ENCODE results near the gene AADACL3.

Gene AADACL3

DNA sequence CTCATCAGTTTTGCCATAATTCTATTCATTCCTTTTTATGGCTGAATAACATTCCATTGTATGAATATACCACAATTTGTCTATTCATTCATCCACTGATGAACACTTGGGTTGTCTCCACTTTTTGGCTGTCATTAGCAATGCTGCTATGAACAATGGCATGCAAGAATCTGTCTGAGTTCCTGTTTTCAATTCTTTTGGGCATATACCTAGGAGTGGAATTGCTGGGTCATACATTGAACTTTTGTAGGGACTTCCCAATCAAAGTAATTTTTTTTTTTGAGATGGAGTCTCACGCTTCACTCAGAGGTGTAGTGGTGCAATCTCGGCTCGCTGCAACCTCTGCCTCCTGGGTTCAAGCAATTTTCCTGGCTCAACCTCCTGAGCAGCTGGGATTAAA, 37.1 kb upstream of the AADACL3 start:
- TF ChIP-seq, protein P1, sequence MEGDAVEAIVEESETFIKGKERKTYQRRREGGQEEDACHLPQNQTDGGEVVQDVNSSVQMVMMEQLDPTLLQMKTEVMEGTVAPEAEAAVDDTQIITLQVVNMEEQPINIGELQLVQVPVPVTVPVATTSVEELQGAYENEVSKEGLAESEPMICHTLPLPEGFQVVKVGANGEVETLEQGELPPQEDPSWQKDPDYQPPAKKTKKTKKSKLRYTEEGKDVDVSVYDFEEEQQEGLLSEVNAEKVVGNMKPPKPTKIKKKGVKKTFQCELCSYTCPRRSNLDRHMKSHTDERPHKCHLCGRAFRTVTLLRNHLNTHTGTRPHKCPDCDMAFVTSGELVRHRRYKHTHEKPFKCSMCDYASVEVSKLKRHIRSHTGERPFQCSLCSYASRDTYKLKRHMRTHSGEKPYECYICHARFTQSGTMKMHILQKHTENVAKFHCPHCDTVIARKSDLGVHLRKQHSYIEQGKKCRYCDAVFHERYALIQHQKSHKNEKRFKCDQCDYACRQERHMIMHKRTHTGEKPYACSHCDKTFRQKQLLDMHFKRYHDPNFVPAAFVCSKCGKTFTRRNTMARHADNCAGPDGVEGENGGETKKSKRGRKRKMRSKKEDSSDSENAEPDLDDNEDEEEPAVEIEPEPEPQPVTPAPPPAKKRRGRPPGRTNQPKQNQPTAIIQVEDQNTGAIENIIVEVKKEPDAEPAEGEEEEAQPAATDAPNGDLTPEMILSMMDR (IDR thresholded peaks at IDR 0.05; ENCODE audit: borderline replicate concordance, control extremely low read depth, extremely low read depth, insufficient read depth, missing control alignments) = no peak
- in situ Hi-C loops (cut with MboI; ENCODE audit: low sequenced_read_pairs, unreplicated experiment) = no loop called here
- no peak for DNase-seq (ENCODE audit: low spot score)

DNA sequence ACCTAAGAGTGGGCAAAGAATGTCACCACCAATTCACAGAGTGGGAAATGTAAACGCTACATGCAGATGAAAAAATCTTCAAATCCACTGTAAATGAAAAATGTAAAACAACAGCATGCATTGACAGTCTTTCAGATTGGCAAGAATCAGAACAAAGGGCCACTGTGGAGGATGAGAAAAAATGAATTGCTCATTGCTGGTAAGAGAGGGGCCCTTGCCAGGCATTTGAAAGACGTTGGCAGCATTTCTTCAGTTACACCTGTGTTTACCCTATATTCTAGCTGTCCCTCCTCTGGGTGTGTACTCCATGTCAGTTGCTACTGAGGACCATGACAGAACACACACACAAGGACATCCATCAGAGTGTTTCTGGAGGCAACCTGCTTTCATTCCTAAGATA, 25.8 kb upstream of the AADACL3 start:
- DNase-seq (ENCODE audit: low spot score) = no peak
- in situ Hi-C loops (cut with MboI; ENCODE audit: low sequenced_read_pairs, unreplicated experiment) = no loop called here
- TF ChIP-seq, protein P1 (IDR thresholded peaks at IDR 0.05; ENCODE audit: borderline replicate concordance, control extremely low read depth, extremely low read depth, insufficient read depth, missing control alignments) = no peak

DNA sequence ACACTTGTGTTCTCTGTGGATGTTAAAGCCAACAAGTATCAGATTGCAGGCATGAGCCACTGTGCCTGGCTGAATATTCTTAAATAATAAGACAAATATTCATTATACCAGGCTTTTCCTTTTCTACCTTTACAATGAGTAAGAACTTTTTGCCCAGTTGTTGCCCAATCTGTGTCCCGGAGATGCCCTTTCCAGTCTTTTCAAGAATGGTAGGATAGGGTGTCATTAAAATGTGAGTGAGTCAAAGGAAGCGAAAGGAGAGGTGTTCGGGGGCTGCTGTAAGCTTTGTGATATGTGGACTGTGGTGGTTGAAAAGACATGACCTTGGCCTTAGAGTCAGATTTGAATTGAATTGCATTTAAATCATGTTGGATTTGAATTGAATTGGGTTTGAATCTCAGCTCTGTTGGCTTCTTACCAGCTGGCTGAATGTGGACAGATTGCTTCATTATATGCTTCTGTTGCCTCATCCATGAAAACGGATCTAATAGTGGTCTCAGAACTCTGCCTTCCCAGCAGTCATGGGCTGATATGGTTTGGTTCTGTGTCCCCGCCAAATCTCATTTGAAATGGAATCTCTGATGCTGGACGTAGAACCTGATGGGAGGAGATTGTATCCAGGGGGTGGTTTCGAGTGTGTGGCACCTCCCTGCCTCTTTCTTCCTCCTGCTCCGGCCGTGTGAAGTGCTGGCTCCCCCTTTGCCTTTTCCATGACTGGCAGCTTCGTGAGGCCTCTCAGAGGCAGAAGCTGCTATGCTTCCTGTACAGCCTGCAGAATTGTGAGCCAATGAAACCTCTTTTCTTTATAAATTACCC, 22.7 kb upstream of the AADACL3 start:
- in situ Hi-C loops (cut with MboI; ENCODE audit: low sequenced_read_pairs, unreplicated experiment) = no loop called here
- TF ChIP-seq, protein P1 (IDR thresholded peaks at IDR 0.05; ENCODE audit: borderline replicate concordance, control extremely low read depth, extremely low read depth, insufficient read depth, missing control alignments) = no peak
- DNase-seq (ENCODE audit: low spot score) = no peak

DNA sequence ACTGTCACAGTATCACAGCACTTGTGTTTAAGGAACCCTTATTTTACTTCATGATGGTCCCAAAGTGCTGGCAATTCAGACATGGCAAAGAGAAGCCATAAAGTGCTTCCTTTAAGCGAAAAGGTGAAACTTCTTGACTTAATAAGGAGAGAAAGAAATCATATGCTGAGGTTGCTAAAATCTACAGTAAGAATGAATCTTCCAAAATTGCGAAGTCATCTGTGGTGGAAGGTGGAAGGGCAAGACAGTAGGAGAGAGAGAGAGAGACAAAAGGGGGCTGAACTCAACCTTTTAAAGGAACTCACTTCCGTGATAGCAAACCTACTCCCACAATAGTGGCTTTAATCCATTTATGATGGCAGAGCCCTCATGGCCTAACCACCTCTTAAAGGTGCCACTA, 19.3 kb upstream of the AADACL3 start:
- in situ Hi-C loops (cut with MboI; ENCODE audit: low sequenced_read_pairs, unreplicated experiment) = no loop called here
- DNase-seq (ENCODE audit: low spot score) = no peak
- TF ChIP-seq, protein P1 (IDR thresholded peaks at IDR 0.05; ENCODE audit: borderline replicate concordance, control extremely low read depth, extremely low read depth, insufficient read depth, missing control alignments) = no peak

DNA sequence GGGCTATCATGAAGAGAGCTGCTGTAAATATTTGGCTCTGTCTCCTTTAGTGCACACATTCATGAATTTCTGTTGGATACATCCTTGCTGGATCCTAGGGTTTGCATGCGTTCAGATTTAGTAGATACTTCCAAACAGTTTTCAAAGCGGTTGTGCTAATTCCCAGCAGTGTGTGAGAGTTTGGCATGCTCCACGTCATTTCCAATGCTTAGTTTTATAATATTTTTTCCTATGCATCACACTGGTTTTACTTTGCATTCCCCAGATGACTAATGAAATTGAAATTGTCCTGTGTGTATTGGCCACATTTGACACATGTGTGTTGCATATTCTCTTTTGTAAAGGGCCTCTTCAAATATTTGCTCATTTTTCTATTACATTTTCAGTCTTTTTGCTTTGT, 18.5 kb upstream of the AADACL3 start:
- no peak for DNase-seq (ENCODE audit: low spot score)
- in situ Hi-C loops (cut with MboI; ENCODE audit: low sequenced_read_pairs, unreplicated experiment) = no loop called here
- TF ChIP-seq, protein P1 (IDR thresholded peaks at IDR 0.05; ENCODE audit: borderline replicate concordance, control extremely low read depth, extremely low read depth, insufficient read depth, missing control alignments) = no peak

DNA sequence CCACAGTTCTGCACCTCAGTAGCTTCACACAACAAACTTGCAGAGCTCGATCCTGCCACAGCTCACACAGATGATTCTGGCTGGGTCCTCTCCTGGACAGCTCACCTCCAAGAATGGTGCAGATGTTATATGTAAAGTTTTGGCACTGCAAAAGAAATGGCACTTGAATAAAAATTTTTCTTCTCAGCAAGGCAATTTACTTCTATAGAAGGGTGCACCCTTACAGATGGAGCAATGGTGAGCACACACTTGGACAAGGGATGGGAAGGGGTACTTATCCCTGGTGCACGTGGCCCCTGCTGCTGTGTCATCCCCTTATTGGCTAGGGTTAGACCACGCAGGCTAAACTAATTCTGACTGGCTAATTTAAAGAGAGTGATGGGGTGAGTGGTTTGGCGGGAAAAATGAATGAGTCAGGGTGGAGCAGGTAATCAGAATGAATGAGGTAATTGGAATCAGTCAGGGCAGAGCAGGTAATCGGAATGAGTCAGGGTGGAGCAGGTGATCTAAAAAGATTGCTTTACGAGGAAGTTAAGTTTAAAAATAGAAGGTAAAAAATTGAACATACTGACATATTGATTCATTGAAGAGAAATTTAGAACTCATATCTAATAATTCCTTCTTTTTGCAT, 12.0 kb upstream of the AADACL3 start:
- in situ Hi-C loops (cut with MboI; ENCODE audit: low sequenced_read_pairs, unreplicated experiment) = no loop called here
- TF ChIP-seq, protein P1 (IDR thresholded peaks at IDR 0.05; ENCODE audit: borderline replicate concordance, control extremely low read depth, extremely low read depth, insufficient read depth, missing control alignments) = no peak
- no peak for DNase-seq (ENCODE audit: low spot score)

Measured in GM13976 (cell line).